Trophoblast cell (in vitro differentiated cells and primary cell): ENCODE data around the gene CDRT4.

Source experiments
- DNase-seq, 2 donors: peaks; one replicate each; pipeline ENCODE4 v3.0.0-alpha.2; 2016
- H2AFZ ChIP-seq: 2 replicates; pipeline ENCODE4 v1.6.1; 2013; ENCODE audit warnings: low read length, moderate library complexity, mild to moderate bottlenecking; ENCODE audit not compliant: insufficient read depth, poor library complexity
- H2AK5ac ChIP-seq: 2 replicates; pipeline ENCODE4 v1.6.1; 2013; ENCODE audit warnings: mild to moderate bottlenecking, low read length
- H2BK120ac ChIP-seq: 2 replicates; pipeline ENCODE4 v1.6.1; 2013; ENCODE audit warnings: low read length, mild to moderate bottlenecking, moderate library complexity; ENCODE audit not compliant: insufficient read depth, poor library complexity
- H2BK12ac ChIP-seq: 2 replicates; pipeline ENCODE4 v1.6.1; 2013; ENCODE audit warnings: mild to moderate bottlenecking, low read length, moderate library complexity
- H2BK5ac ChIP-seq: 2 replicates; pipeline ENCODE4 v1.6.1; 2013; ENCODE audit warnings: low read length, low read depth, moderate library complexity, mild to moderate bottlenecking; ENCODE audit not compliant: poor library complexity
- H3K14ac ChIP-seq: 2 replicates; pipeline ENCODE4 v1.6.1; 2013; ENCODE audit warnings: mild to moderate bottlenecking, low read length
- H3K18ac ChIP-seq: 2 replicates; pipeline ENCODE4 v1.6.1; 2013; ENCODE audit warnings: mild to moderate bottlenecking, low read length
- H3K23ac ChIP-seq: 2 replicates; pipeline ENCODE4 v1.6.1; 2013; ENCODE audit warnings: low read length
- H3K27ac ChIP-seq: 2 replicates; pipeline ENCODE4 v1.5.1; 2013; ENCODE audit warnings: low read depth, mild to moderate bottlenecking, inconsistent platforms, low read length, moderate library complexity
- H3K27me3 ChIP-seq: 2 replicates; pipeline ENCODE4 v1.6.1; 2013; ENCODE audit warnings: inconsistent platforms, mild to moderate bottlenecking, low read length, moderate library complexity; ENCODE audit not compliant: insufficient read depth
- H3K36me3 ChIP-seq, 2 experiments: 1 replicate in 1 of 2; 2 replicates in 1 of 2; pipeline ENCODE4 v1.6.1; 2013; ENCODE audit warnings: low read length in 2 of 2, mild to moderate bottlenecking in 2 of 2, moderate library complexity in 1 of 2; ENCODE audit not compliant: insufficient read depth in 2 of 2, control insufficient read depth in 1 of 2
- H3K4ac ChIP-seq: 2 replicates; pipeline ENCODE4 v1.6.1; 2013; ENCODE audit warnings: low read depth, mild to moderate bottlenecking, low read length, moderate library complexity
- H3K4me1 ChIP-seq, 2 experiments: 1 replicate in 1 of 2; 2 replicates in 1 of 2; pipeline ENCODE4 v1.6.1; 2013; ENCODE audit warnings: low read length in 2 of 2, mild to moderate bottlenecking in 2 of 2, moderate library complexity in 1 of 2; ENCODE audit not compliant: insufficient read depth in 2 of 2, control insufficient read depth in 1 of 2
- H3K4me2 ChIP-seq: 2 replicates; pipeline ENCODE4 v1.6.1; 2013; ENCODE audit warnings: inconsistent platforms, mild to moderate bottlenecking, low read length, moderate library complexity
- H3K4me3 ChIP-seq: 2 replicates; pipeline ENCODE4 v1.5.1; 2013; ENCODE audit warnings: mild to moderate bottlenecking, low read depth, low read length, inconsistent platforms
- H3K79me1 ChIP-seq: one replicate; pipeline ENCODE4 v1.6.1; 2013; ENCODE audit warnings: low read length
- H3K79me2 ChIP-seq: 2 replicates; pipeline ENCODE4 v1.6.1; 2013; ENCODE audit warnings: low read length, mild to moderate bottlenecking; ENCODE audit not compliant: control insufficient read depth, insufficient read depth, poor library complexity
- H3K9ac ChIP-seq: 2 replicates; pipeline ENCODE4 v1.6.1; 2013; ENCODE audit warnings: mild to moderate bottlenecking, low read length
- H3K9me3 ChIP-seq: 2 replicates; pipeline ENCODE4 v1.6.1; 2013; ENCODE audit warnings: low read depth, mild to moderate bottlenecking, control low read depth, inconsistent platforms, low read length; ENCODE audit not compliant: insufficient read depth
- H4K12ac ChIP-seq: 2 replicates; pipeline ENCODE4 v1.6.1; 2013; ENCODE audit warnings: low read depth, mild to moderate bottlenecking, low read length, moderate library complexity
- H4K8ac ChIP-seq: 2 replicates; pipeline ENCODE4 v1.6.1; 2013; ENCODE audit warnings: low read depth, mild to moderate bottlenecking, low read length, moderate library complexity
- H4K91ac ChIP-seq: one replicate; pipeline ENCODE4 v1.6.1; 2013; ENCODE audit warnings: low read depth, mild to moderate bottlenecking, low read length, moderate library complexity
- WGBS: extraction: QIAGEN DNeasy Blood & Tissue Kit; methylation state at CpG from one replicate; pipeline ENCODE4 v1.1.7; 2013; ENCODE audit warnings: missing lambda C conversion rate; ENCODE audit not compliant: insufficient read length, insufficient coverage; ENCODE audit errors: extremely low coverage; 5-methylcytosine and 5-hydroxymethylcytosine counted together

The CDRT4 gene

DNA sequence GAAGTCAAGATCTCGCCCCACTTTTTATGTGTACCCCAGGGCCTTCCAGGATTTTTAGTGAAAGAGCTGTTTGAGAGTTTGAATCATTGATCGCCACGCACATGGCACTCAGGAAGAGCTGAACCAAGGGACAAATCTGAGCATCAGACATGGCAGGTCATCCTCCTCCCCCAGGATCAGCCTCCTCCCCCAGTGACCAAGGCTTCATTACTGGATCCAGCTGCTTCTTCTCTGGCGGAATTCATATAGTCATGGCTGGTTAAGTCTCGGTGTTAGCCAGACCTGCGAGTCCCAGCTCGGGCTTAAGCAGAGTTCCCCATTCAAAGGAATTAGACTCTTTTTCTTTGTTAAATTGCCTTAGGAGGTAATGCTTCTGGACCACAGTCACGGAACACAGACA, 32.5 kb downstream of the CDRT4 start:
- no peak overlapping the region for H2AFZ ChIP-seq
- H3K79me2 ChIP-seq: no peaks in the 10 kb centered on the region
- peak overlapping the region; percentile 16 for H2BK120ac ChIP-seq
- no CpG with 5 or more reads among the region's 8 CpGs for WGBS
- no peaks in the 10 kb centered on the region for H3K9me3 ChIP-seq
- no peak overlapping the region for H3K9ac ChIP-seq
- H2AK5ac ChIP-seq: peak overlapping the region; percentile 7
- H4K12ac ChIP-seq: peak overlapping the region; percentile 9
- peak overlapping the region; percentile 44 for H2BK5ac ChIP-seq
- peak overlapping the region; percentile 38 for H3K14ac ChIP-seq
- peak overlapping the region; percentile 17 for H3K18ac ChIP-seq
- no peak overlapping the region for H3K23ac ChIP-seq
- H3K27me3 ChIP-seq: no peaks in the 10 kb centered on the region
- H3K4ac ChIP-seq: peak overlapping the region; percentile 2
- H3K36me3 ChIP-seq: peaks cover 2 to 11% of the 10 kb centered on the region in 2 experiments
- DNase-seq: peak in 1 of 2 donors; percentile 49
- H4K8ac ChIP-seq: peak overlapping the region; percentile 52
- H3K79me1 ChIP-seq: peaks cover 25% of the 10 kb centered on the region
- H3K4me2 ChIP-seq: peak overlapping the region; percentile 17
- H2BK12ac ChIP-seq: peak overlapping the region; percentile 37
- peak overlapping the region; percentile 93 for H3K27ac ChIP-seq
- peak overlapping the region; percentile 49 for H4K91ac ChIP-seq
- no peak overlapping the region for H3K4me3 ChIP-seq
- H3K4me1 ChIP-seq: peaks cover 21 to 26% of the 10 kb centered on the region in 2 experiments

DNA sequence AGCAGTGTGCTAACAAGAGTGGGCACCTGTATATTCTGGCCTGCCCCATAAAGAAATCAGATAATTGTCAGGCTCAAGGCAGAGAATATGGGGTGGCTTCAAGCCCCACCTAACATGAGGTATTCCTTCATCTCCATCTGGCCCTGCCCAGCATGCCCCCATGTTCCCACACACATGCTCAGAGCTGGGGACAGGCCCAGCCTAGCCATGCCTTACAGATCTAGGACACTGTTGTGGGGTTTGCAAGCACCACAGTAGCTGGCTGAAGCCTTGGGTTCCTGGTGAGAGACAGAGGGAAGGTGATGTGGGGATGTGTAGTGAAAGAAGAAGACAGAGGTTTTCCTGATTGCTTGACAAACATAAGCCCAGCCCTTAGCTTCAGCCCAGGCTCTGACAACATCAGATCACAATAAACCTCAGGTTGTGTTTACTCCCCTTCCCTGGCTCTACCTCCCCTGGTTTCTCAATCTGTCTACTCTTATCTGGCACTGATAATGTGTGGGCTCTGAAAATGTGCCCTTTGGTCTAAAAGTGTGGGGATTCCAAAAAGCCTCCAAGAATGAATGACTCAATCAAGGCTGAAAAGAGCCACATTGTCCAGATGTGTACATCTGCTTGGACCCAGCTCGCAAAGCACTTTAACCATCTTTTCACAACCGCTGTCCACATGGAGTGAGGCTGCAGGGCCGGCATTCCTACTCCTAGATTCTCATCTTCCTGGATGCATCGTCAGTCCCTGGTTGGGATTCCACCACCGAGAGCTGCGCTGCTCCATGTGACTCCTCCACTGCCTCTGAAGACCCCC, 34.4 kb downstream of the CDRT4 start:
- Histone ChIP-seq H3K9me3 (peaks cover 2% of the 10 kb centered on the region), H3K27me3 (no peaks in the 10 kb centered on the region), H3K27ac (peak overlapping the region; percentile 93), H3K4ac (peak overlapping the region; percentile 34), H2BK5ac (peak overlapping the region; percentile 45), H3K18ac (peak overlapping the region; percentile 42), H3K79me1 (peaks cover 25% of the 10 kb centered on the region), H3K4me3 (no peak overlapping the region), H3K14ac (peak overlapping the region; percentile 59), H3K4me2 (no peak overlapping the region), H2BK120ac (peak overlapping the region; percentile 40), H2BK12ac (peak overlapping the region; percentile 81), H3K79me2 (no peaks in the 10 kb centered on the region), H4K91ac (peak overlapping the region; percentile 82), H3K4me1 (peaks cover 19 to 26% of the 10 kb centered on the region in 2 experiments), H4K8ac (peak overlapping the region; percentile 61), H4K12ac (no peak overlapping the region), H3K36me3 (peaks cover 2 to 11% of the 10 kb centered on the region in 2 experiments), H2AFZ (peak overlapping the region; percentile 23), H3K9ac (no peak overlapping the region), H3K23ac (no peak overlapping the region), H2AK5ac (peak overlapping the region; percentile 38)
- WGBS: no CpG with 5 or more reads among the region's 6 CpGs
- DNase-seq: peak; percentile 86 to 97

DNA sequence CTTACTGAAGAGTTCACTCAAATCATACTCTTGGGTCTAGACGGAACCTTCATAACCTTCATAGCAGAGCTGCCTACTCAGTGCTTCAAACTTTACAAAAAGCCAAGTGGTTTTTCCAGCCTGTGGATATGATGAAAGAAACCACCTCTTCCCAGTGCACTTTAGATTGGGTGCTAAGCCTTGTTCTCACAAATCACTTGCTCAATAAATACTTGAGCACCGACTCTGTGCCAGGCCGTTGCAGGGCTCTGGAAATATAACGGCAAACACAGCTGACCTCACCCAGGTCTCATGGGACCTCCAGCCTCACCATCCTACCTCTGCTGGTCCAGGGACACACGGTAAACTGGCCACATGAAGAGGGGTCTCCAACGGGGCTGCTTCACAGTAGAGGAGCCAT, 35.7 kb downstream of the CDRT4 start:
- Histone ChIP-seq H3K4me3 (no peak overlapping the region), H3K4me2 (no peak overlapping the region), H3K79me1 (peaks cover 21% of the 10 kb centered on the region), H3K79me2 (no peaks in the 10 kb centered on the region), H2AK5ac (peak overlapping the region; percentile 76), H3K9ac (no peak overlapping the region), H4K8ac (no peak overlapping the region), H2AFZ (no peak overlapping the region), H4K91ac (peak overlapping the region; percentile 32), H3K9me3 (peaks cover 2% of the 10 kb centered on the region), H3K4ac (no peak overlapping the region), H3K14ac (peak overlapping the region; percentile 20), H2BK5ac (no peak overlapping the region), H3K23ac (no peak overlapping the region), H3K27me3 (no peaks in the 10 kb centered on the region), H3K27ac (no peak overlapping the region), H3K36me3 (peaks cover 0 to 3% of the 10 kb centered on the region in 2 experiments), H2BK12ac (peak overlapping the region; percentile 27), H3K4me1 (peaks cover 17 to 26% of the 10 kb centered on the region in 2 experiments), H4K12ac (no peak overlapping the region), H2BK120ac (peak overlapping the region; percentile 36), H3K18ac (no peak overlapping the region)
- no CpG with 5 or more reads among the region's 6 CpGs for WGBS
- DNase-seq: peak; percentile 55 to 81

DNA sequence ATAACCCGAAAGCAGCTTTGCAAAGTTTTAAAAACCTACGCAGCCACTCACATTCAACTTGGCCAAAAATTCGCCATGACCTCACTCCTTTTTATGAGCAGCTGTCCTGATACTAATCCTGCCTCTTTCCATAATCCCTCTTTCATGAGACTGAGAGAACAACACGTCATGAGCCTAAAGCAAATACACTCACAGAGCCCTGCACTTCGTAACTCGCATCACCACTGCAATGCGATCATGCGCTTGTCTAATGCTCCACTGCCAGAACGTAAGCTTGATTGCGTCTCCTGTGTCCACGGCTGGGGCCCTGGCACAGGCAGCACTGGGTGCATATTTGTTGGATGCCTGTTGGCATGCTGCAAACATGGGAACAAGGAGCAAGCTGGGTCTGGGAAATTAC, 36.2 kb downstream of the CDRT4 start:
- Histone ChIP-seq H3K14ac (no peak overlapping the region), H2AK5ac (no peak overlapping the region), H3K27ac (no peak overlapping the region), H3K18ac (no peak overlapping the region), H4K91ac (no peak overlapping the region), H2BK5ac (no peak overlapping the region), H3K4me2 (no peak overlapping the region), H3K4me3 (no peak overlapping the region), H2BK120ac (no peak overlapping the region), H3K36me3 (no peaks in the 10 kb centered on the region), H3K27me3 (no peaks in the 10 kb centered on the region), H2AFZ (no peak overlapping the region), H3K9me3 (peaks cover 2% of the 10 kb centered on the region), H2BK12ac (no peak overlapping the region), H3K4ac (no peak overlapping the region), H3K79me1 (peaks cover 15% of the 10 kb centered on the region), H3K23ac (no peak overlapping the region), H4K12ac (no peak overlapping the region), H3K9ac (no peak overlapping the region), H4K8ac (no peak overlapping the region), H3K4me1 (peaks cover 14 to 20% of the 10 kb centered on the region in 2 experiments), H3K79me2 (no peaks in the 10 kb centered on the region)
- no CpG with 5 or more reads among the region's 11 CpGs for WGBS
- peak; percentile 15 to 33 for DNase-seq
